HAP-1 (cell line): Measurements from ENCODE around the gene ZBTB47.

Experiments used
- DNase-seq, 2 experiments: peaks; one replicate each; pipeline ENCODE4 v3.0.0-alpha.2; 2016 to 2020; ENCODE audit warnings: low spot score in 2 of 2
- H3K27me3 ChIP-seq: fragments of 250-450 bp; sonication (Bioruptor Pico); 2 replicates; pipeline ENCODE4 v1.5.1; 2020; ENCODE audit warnings: low read depth, mild to moderate bottlenecking, moderate library complexity
- H3K36me3 ChIP-seq: fragments of 250-450 bp; sonication (Bioruptor Pico); replicated peaks from 2 replicates; pipeline ENCODE4 v1.5.1; 2020; ENCODE audit warnings: mild to moderate bottlenecking
- H3K4me1 ChIP-seq: fragments of 250-450 bp; sonication (Bioruptor Pico); 2 replicates; pipeline ENCODE4 v1.5.1; 2020; ENCODE audit warnings: mild to moderate bottlenecking
- H3K4me3 ChIP-seq: fragments of 250-450 bp; sonication (Bioruptor Pico); 2 replicates; pipeline ENCODE4 v1.5.1; 2020; ENCODE audit warnings: mild to moderate bottlenecking, moderate library complexity
- H3K9me3 ChIP-seq: fragments of 250-450 bp; sonication (Bioruptor Pico); 2 replicates; pipeline ENCODE4 v1.5.1; 2020; ENCODE audit warnings: mild to moderate bottlenecking, moderate library complexity
- in situ Hi-C: fragments of 300-500 bp; cut with MboI; formaldehyde crosslinking; loops from 3 replicates; pipeline ENCODE4 v1.14.3; 2020; ENCODE audit warnings: low sequenced_read_pairs, inconsistent platforms, mixed read lengths

ZBTB47 gene

GRCh38 chr3:42665050-42665878 is 11.8 kb downstream of the ZBTB47 start:
- Histone ChIP-seq H3K27me3 (no peaks in the 10 kb centered on the region), H3K9me3 (no peaks in the 10 kb centered on the region), H3K4me3 (no peak overlapping the region), H3K4me1 (no peaks in the 10 kb centered on the region), H3K36me3 (no peaks in the 10 kb centered on the region)
- in situ Hi-C loops, result no loop called here
- DNase-seq, result no peak

DNA sequence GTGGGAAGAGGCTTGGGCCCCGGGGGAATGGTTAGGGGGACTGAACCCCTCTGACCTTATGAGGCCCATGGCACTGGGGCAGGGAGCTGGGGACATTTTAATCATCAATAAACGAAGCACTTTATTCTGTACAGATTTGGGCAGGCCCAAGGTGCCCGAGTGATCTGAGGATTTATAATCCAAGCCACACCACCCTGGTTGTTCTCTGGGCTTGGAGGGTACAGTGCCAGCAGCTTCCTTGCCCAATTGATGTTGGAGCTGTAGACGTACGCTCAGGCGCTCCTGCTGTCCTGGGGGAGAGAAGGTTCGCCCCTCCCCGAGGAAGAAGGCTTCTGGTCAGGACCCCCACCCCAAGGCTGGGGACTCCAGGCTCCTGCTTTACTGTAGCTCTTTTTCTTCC is 12.5 kb downstream of the ZBTB47 start:
- no peak for DNase-seq
- in situ Hi-C loops, result no loop called here
- Histone ChIP-seq H3K9me3 (no peaks in the 10 kb centered on the region), H3K27me3 (no peaks in the 10 kb centered on the region), H3K36me3 (no peaks in the 10 kb centered on the region), H3K4me1 (no peaks in the 10 kb centered on the region), H3K4me3 (no peak overlapping the region)

- H3K4me3 ChIP-seq, result no peak overlapping the region
- H3K27me3 ChIP-seq, result no peaks in the 10 kb centered on the region
- H3K9me3 ChIP-seq, result no peaks in the 10 kb centered on the region
- no peaks in the 10 kb centered on the region for H3K36me3 ChIP-seq
- DNase-seq, result no peak
- no peaks in the 10 kb centered on the region for H3K4me1 ChIP-seq
- in situ Hi-C loops, result no loop called here
Measured at GRCh38 chr3:42666577-42666998, 13.1 kb downstream of the ZBTB47 start.

GRCh38 chr3:42667096-42667522 is 13.6 kb downstream of the ZBTB47 start:
- Histone ChIP-seq H3K9me3 (no peaks in the 10 kb centered on the region), H3K36me3 (no peaks in the 10 kb centered on the region), H3K4me1 (no peaks in the 10 kb centered on the region), H3K27me3 (no peaks in the 10 kb centered on the region), H3K4me3 (no peak overlapping the region)
- DNase-seq, result no peak
- in situ Hi-C loops, result no loop called here

GRCh38 chr3:42667523-42668412 is 14.3 kb downstream of the ZBTB47 start:
- DNase-seq, result no peak
- Histone ChIP-seq H3K27me3 (no peaks in the 10 kb centered on the region), H3K4me3 (no peak overlapping the region), H3K9me3 (no peaks in the 10 kb centered on the region), H3K36me3 (no peaks in the 10 kb centered on the region), H3K4me1 (no peaks in the 10 kb centered on the region)
- in situ Hi-C loops, result no loop called here

DNA sequence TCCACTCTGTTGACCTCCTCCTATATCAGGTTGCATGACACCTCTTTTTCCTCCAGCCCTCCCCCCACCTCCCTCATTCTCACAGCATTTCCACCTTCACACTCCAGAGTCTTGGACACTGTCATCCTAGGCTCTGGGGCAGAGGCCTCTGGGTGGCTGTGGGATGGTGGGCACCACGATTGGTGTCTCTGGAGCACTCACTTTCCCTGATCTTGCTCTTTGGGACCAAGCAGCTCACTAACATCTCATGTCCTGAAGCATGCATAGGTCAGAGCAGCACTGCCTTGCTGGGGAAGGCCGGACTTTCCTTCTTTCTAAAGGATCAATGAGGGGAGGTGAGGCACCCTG is 14.9 kb downstream of the ZBTB47 start:
- in situ Hi-C loops, result no loop called here
- DNase-seq, result no peak
- Histone ChIP-seq H3K27me3 (no peaks in the 10 kb centered on the region), H3K4me3 (no peak overlapping the region), H3K4me1 (no peaks in the 10 kb centered on the region), H3K9me3 (no peaks in the 10 kb centered on the region), H3K36me3 (no peaks in the 10 kb centered on the region)

DNA sequence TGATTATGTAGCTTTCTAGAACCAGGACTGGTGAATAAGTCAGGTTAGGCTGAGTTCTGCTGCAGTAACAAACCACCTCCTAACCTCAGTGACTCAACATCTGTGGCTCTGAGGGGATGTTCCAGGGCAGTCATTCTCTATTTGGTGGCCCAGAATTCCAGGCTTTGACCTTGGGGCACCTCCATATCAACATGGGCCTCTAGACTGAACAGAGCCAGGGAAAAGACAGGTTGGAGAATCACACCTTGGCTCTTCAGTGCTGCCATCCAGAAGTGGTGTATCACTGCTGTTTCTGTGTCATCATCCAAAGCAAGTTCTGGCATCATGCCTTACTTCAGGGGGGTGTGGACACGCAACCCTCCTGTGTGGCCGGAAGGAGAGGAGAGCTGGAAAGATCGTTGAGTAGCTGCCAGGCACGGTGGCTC is 15.3 kb downstream of the ZBTB47 start:
- Histone ChIP-seq H3K4me1 (no peaks in the 10 kb centered on the region), H3K9me3 (no peaks in the 10 kb centered on the region), H3K36me3 (no peaks in the 10 kb centered on the region), H3K4me3 (no peak overlapping the region), H3K27me3 (no peaks in the 10 kb centered on the region)
- no peak for DNase-seq
- in situ Hi-C loops, result no loop called here

DNA sequence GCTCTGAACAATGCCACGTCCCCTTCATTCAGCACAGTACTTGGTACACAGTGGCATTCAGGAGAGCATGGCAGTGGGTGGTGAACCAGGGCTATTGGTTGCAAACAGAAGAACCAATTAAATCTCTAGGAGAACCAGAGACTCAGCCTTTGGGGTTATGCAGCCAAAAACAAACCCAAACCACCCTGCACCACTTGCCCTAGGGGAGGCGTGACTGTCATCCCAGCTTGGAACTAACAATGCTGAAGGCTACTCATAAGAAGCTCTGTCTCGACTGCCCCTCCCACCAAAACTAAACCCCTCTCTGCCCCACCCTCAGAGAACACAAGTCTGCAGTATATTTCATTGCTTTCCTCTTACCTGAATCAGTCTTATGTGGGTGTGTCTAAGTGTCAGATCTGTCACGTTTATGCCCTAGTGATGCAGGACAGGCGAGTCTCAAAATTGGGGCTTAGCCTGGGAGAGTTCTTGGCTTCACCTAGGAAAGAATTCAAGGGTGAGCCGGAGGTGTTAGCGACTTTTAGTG is 16.6 kb downstream of the ZBTB47 start:
- Histone ChIP-seq H3K36me3 (no peaks in the 10 kb centered on the region), H3K27me3 (no peaks in the 10 kb centered on the region), H3K4me1 (no peaks in the 10 kb centered on the region), H3K9me3 (no peaks in the 10 kb centered on the region), H3K4me3 (no peak overlapping the region)
- in situ Hi-C loops, result no loop called here
- no peak for DNase-seq

- H3K27me3 ChIP-seq, result no peaks in the 10 kb centered on the region
- H3K4me1 ChIP-seq, result no peaks in the 10 kb centered on the region
- in situ Hi-C loops, result no loop called here
- no peaks in the 10 kb centered on the region for H3K36me3 ChIP-seq
- H3K4me3 ChIP-seq, result no peak overlapping the region
- no peaks in the 10 kb centered on the region for H3K9me3 ChIP-seq
- no peak for DNase-seq
Measured at GRCh38 chr3:42670670-42671069, 17.2 kb downstream of the ZBTB47 start.

DNA sequence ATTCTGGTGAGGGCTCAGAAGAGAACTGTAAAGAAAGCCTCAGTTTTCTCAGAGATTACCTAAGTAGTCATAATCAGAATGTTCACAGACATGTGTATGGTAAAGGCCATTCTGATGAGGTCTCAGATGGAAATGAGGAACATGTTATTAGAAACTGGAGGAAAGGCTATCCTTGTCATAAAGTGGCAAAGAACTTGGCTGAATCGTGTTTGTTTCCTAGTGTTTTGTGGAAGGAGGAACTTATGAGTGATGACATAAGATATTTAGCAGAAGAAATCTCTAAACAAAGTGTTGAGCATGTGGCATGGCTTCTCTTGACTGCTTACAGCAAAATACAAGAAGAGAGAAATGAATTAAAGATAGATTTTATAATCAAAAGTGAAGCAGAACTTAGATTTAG is 19.0 kb downstream of the ZBTB47 start:
- H3K4me1 ChIP-seq, result no peaks in the 10 kb centered on the region
- no peak overlapping the region for H3K4me3 ChIP-seq
- no peaks in the 10 kb centered on the region for H3K36me3 ChIP-seq
- no peaks in the 10 kb centered on the region for H3K27me3 ChIP-seq
- H3K9me3 ChIP-seq, result no peaks in the 10 kb centered on the region
- DNase-seq, result no peak
- in situ Hi-C loops, result no loop called here

DNA sequence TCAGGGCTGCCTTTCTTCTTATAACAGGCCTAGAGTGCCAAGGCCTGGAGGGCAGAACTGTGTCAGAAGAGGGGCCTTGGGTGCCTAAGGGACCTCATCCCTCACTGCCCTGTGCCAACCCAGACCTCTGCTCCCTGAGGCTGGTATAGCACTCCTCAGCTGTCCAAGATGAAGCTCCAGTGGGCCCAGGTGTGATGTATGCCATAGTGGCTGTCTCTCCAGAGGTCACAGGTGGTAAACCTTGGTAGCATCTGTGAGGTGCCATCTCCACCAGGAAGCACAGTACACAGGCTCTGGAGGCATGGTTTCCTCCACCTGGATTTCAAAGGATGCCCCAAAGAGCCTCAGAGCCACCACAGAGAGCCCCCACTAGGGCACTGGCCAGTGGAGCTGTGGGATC is 19.6 kb downstream of the ZBTB47 start:
- in situ Hi-C loops, result no loop called here
- Histone ChIP-seq H3K27me3 (no peaks in the 10 kb centered on the region), H3K4me1 (no peaks in the 10 kb centered on the region), H3K36me3 (no peaks in the 10 kb centered on the region), H3K4me3 (no peak overlapping the region), H3K9me3 (no peaks in the 10 kb centered on the region)
- DNase-seq, result no peak

DNA sequence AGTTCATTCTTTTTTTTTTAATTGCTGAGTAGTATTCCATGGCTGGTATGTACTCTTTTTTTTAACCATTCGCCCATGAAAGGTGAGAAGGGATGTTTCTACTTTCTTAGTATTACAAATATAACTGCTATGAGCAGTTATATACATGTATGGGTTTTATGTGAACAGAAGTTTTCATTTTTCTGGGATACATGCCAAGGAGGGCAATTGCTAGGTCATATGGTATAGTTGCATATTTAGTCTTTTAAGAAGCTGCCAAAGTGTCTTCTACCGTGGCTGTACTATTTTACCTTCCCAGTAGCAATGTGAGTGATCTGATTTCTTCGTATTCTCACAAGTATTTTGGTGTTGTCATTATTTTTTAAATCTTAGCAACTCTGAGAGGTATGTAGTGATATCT is 20.6 kb downstream of the ZBTB47 start:
- H3K4me1 ChIP-seq, result no peaks in the 10 kb centered on the region
- H3K27me3 ChIP-seq, result no peaks in the 10 kb centered on the region
- no peaks in the 10 kb centered on the region for H3K9me3 ChIP-seq
- H3K36me3 ChIP-seq, result no peaks in the 10 kb centered on the region
- DNase-seq, result no peak
- no peak overlapping the region for H3K4me3 ChIP-seq
- in situ Hi-C loops, result no loop called here

GRCh38 chr3:42675909-42676308 is 22.4 kb downstream of the ZBTB47 start:
- no peak overlapping the region for H3K4me3 ChIP-seq
- DNase-seq, result no peak
- in situ Hi-C loops, result no loop called here
- H3K4me1 ChIP-seq, result no peaks in the 10 kb centered on the region
- no peaks in the 10 kb centered on the region for H3K9me3 ChIP-seq
- H3K36me3 ChIP-seq, result no peaks in the 10 kb centered on the region
- H3K27me3 ChIP-seq, result no peaks in the 10 kb centered on the region

DNA sequence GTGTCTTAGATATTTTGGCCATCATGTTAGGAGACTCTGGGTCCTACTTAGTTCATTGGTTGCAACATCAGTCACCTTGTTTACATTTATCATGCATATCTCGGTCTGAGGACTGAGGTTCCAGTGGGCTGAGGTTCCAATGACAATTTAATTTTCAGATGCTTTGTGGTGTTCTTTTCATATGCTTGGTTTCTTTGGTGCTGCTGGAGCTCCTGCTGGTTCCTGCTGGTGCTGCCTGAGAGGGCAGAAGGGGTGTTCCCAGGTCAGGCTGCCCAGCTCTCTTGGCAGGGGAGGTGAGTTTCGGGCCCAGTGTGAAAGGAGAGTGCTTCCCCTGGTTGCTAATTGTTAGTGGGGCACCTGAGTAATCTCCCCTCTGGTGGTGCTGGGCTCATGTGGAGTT is 24.9 kb downstream of the ZBTB47 start:
- no peaks in the 10 kb centered on the region for H3K4me1 ChIP-seq
- H3K27me3 ChIP-seq, result no peaks in the 10 kb centered on the region
- DNase-seq, result no peak
- no peaks in the 10 kb centered on the region for H3K36me3 ChIP-seq
- H3K9me3 ChIP-seq, result no peaks in the 10 kb centered on the region
- in situ Hi-C loops, result no loop called here
- H3K4me3 ChIP-seq, result no peak overlapping the region
